Astrocyte (in vitro differentiated cells and primary cell): ENCODE results near the gene C17orf67. TPM values are rescaled to one million over a fixed set of nuclear protein-coding genes. Genes with fewer than 3 reads are reported as not detected.

Source experiments
- DNase-seq: peaks from one replicate; pipeline ENCODE4 v3.0.0-alpha.2; 2010; ENCODE audit warnings: low read depth
- FAIRE-seq: peaks from 2 replicates; lab custom pipeline; 2011; peaks lifted over from hg19 to GRCh38; lab: Jason Lieb, UNC
- H2AFZ ChIP-seq: 2 replicates; pipeline ENCODE4 v1.6.0; 2012; ENCODE audit warnings: low read depth, low read length, inconsistent platforms
- H3K27ac ChIP-seq: 2 replicates; pipeline ENCODE4 v1.5.1; 2011; ENCODE audit warnings: low read depth, low read length, inconsistent platforms
- H3K27me3 ChIP-seq: 2 replicates; pipeline ENCODE4 v1.6.0; 2011; ENCODE audit warnings: low read length, inconsistent platforms; ENCODE audit not compliant: insufficient read depth
- H3K36me3 ChIP-seq: 2 replicates; pipeline ENCODE4 v1.5.1; 2011; ENCODE audit warnings: low read length, inconsistent platforms; ENCODE audit not compliant: insufficient read depth
- H3K4me1 ChIP-seq: 2 replicates; pipeline ENCODE4 v1.5.1; 2011; ENCODE audit warnings: low read length, inconsistent platforms; ENCODE audit not compliant: insufficient read depth
- H3K4me2 ChIP-seq: 2 replicates; pipeline ENCODE4 v1.6.0; 2012; ENCODE audit warnings: low read length, inconsistent platforms
- H3K4me3 ChIP-seq: 2 replicates; pipeline ENCODE4 v1.5.1; 2011; ENCODE audit warnings: low read depth, mild to moderate bottlenecking, low read length, inconsistent platforms; ENCODE audit not compliant: insufficient read depth
- H3K79me2 ChIP-seq: 2 replicates; pipeline ENCODE4 v1.6.0; 2012; ENCODE audit warnings: mild to moderate bottlenecking, low read length, inconsistent platforms; ENCODE audit not compliant: insufficient read depth
- H3K9ac ChIP-seq: 2 replicates; pipeline ENCODE4 v1.6.0; 2012; ENCODE audit warnings: mild to moderate bottlenecking, low read length, inconsistent platforms
- H3K9me3 ChIP-seq: 2 replicates; pipeline ENCODE4 v1.5.1; 2012; ENCODE audit warnings: low read depth, mild to moderate bottlenecking, low read length, inconsistent platforms; ENCODE audit not compliant: insufficient read depth
- H4K20me1 ChIP-seq: 2 replicates; pipeline ENCODE4 v1.6.0; 2012; ENCODE audit warnings: low read length, inconsistent platforms; ENCODE audit not compliant: insufficient read depth
- H3K27ac Mint-ChIP-seq: one replicate; pipeline ENCODE4 v1.8.0; 2021; ENCODE audit warnings: mild to moderate bottlenecking, mixed read lengths; ENCODE audit not compliant: unreplicated experiment
- H3K27me3 Mint-ChIP-seq: one replicate; pipeline ENCODE4 v1.8.0; 2021; ENCODE audit warnings: low read depth, mixed read lengths; ENCODE audit not compliant: unreplicated experiment
- H3K36me3 Mint-ChIP-seq: one replicate; pipeline ENCODE4 v1.8.0; 2021; ENCODE audit warnings: low read depth, mixed read lengths; ENCODE audit not compliant: unreplicated experiment
- H3K4me1 Mint-ChIP-seq: one replicate; pipeline ENCODE4 v1.8.0; 2021; ENCODE audit warnings: low read depth, mixed read lengths; ENCODE audit not compliant: unreplicated experiment
- H3K4me3 Mint-ChIP-seq: one replicate; pipeline ENCODE4 v1.8.0; 2021; ENCODE audit warnings: mild to moderate bottlenecking, moderate library complexity, mixed read lengths; ENCODE audit not compliant: unreplicated experiment
- H3K9me3 Mint-ChIP-seq: one replicate; pipeline ENCODE4 v1.8.0; 2021; ENCODE audit warnings: mild to moderate bottlenecking, mixed read lengths; ENCODE audit not compliant: unreplicated experiment
- CTCF ChIP-seq: IDR thresholded peaks from 2 replicates; pipeline ENCODE4 v1.5.1; 2011; ENCODE audit warnings: low read depth, mild to moderate bottlenecking, inconsistent platforms, low read length, moderate library complexity; ENCODE audit not compliant: insufficient read depth
- EZH2 ChIP-seq: IDR thresholded peaks from 2 replicates; pipeline ENCODE4 v1.6.1; 2012; ENCODE audit warnings: mild to moderate bottlenecking, low read length, inconsistent platforms; ENCODE audit not compliant: insufficient read depth
- total RNA-seq: library from RNA; stranded (reverse); gene quantifications from 2 replicates; pipeline ENCODE4 v1.2.1, GENCODE V29; 2021

Gene C17orf67
- total RNA-seq, 1 donor from 2014 or later, result 2.8 TPM

GRCh38 chr17:56774650-56775049, 59.1 kb downstream of the C17orf67 start:
- H3K36me3 Mint-ChIP-seq, result no peaks in the 10 kb centered on the region
- no peak overlapping the region for H2AFZ ChIP-seq
- peaks cover 6% of the 10 kb centered on the region for H3K27me3 Mint-ChIP-seq
- no peaks in the 10 kb centered on the region for H3K9me3 Mint-ChIP-seq
- H3K4me3 Mint-ChIP-seq, result no peak overlapping the region
- TF ChIP-seq CTCF (no peak), EZH2 (no peak)
- H3K27me3 ChIP-seq, result peaks cover 3% of the 10 kb centered on the region
- no peak for DNase-seq
- peaks cover 8% of the 10 kb centered on the region for H3K4me1 Mint-ChIP-seq
- no peak overlapping the region for H3K27ac ChIP-seq
- H3K4me3 ChIP-seq, result no peak overlapping the region
- H3K4me2 ChIP-seq, result no peak overlapping the region
- no peaks in the 10 kb centered on the region for H3K79me2 ChIP-seq
- no peak for FAIRE-seq
- H4K20me1 ChIP-seq, result no peaks in the 10 kb centered on the region
- H3K9ac ChIP-seq, result no peak overlapping the region
- no peaks in the 10 kb centered on the region for H3K9me3 ChIP-seq
- H3K27ac Mint-ChIP-seq, result no peak overlapping the region
- no peaks in the 10 kb centered on the region for H3K4me1 ChIP-seq
- H3K36me3 ChIP-seq, result no peaks in the 10 kb centered on the region

- Histone ChIP-seq H2AFZ (no peak overlapping the region), H3K4me1 (no peaks in the 10 kb centered on the region), H3K4me3 (no peak overlapping the region), H4K20me1 (no peaks in the 10 kb centered on the region), H3K36me3 (no peaks in the 10 kb centered on the region), H3K4me2 (no peak overlapping the region), H3K9me3 (no peaks in the 10 kb centered on the region), H3K9ac (no peak overlapping the region), H3K27ac (no peak overlapping the region), H3K27me3 (peaks cover 3% of the 10 kb centered on the region), H3K79me2 (no peaks in the 10 kb centered on the region)
- no peak for FAIRE-seq
- Mint-ChIP-seq H3K27ac (no peak overlapping the region), H3K9me3 (no peaks in the 10 kb centered on the region), H3K36me3 (no peaks in the 10 kb centered on the region), H3K27me3 (peaks cover 7% of the 10 kb centered on the region), H3K4me1 (no peaks in the 10 kb centered on the region), H3K4me3 (no peak overlapping the region)
- TF ChIP-seq CTCF (no peak), EZH2 (no peak)
- DNase-seq, result no peak
These were observed 60.6 kb downstream of the C17orf67 start for GRCh38 chr17:56773124-56773523.

GRCh38 chr17:56772442-56772841, 61.3 kb downstream of the C17orf67 start:
- TF ChIP-seq CTCF, result no peak
- no peak for TF ChIP-seq EZH2
- Histone ChIP-seq H3K9ac (no peak overlapping the region), H3K79me2 (no peaks in the 10 kb centered on the region), H3K9me3 (no peaks in the 10 kb centered on the region), H3K36me3 (no peaks in the 10 kb centered on the region), H3K27ac (no peak overlapping the region), H3K27me3 (peaks cover 6% of the 10 kb centered on the region), H3K4me1 (no peaks in the 10 kb centered on the region), H3K4me3 (no peak overlapping the region), H4K20me1 (no peaks in the 10 kb centered on the region), H3K4me2 (no peak overlapping the region), H2AFZ (no peak overlapping the region)
- FAIRE-seq (no peak), DNase-seq (no peak)
- Mint-ChIP-seq H3K27me3 (peaks cover 12% of the 10 kb centered on the region), H3K4me1 (no peaks in the 10 kb centered on the region), H3K4me3 (no peak overlapping the region), H3K9me3 (no peaks in the 10 kb centered on the region), H3K27ac (no peak overlapping the region), H3K36me3 (no peaks in the 10 kb centered on the region)
